GM23338 (cell line): ENCODE data around the gene MYCBPAP. TPM values are rescaled to one million over a fixed set of nuclear protein-coding genes. Genes with fewer than 3 reads are reported as not detected.
A peak's percentile ranks its signal among the peaks of the same experiment; 100 is the strongest.
"Not testable (repeated sequence)": the region's sequence is repeated elsewhere in the genome, so short reads cannot be mapped to it uniquely, and the experiment has no call there.

Experiments used
- ATAC-seq: fragments of 200-7000 bp; cut with Tn5 transposase; 3 replicates; pipeline ENCODE4 v1.9.1; 2020
- DNase-seq: peaks from one replicate; pipeline ENCODE4 v3.0.0-alpha.2; 2015; ENCODE audit warnings: low spot score
- H2AFZ ChIP-seq: fragments of 200-600 bp; sonication (generic); 2 replicates; pipeline ENCODE4 v1.8.0; 2016; ENCODE audit warnings: antibody characterized with exemption, mild to moderate bottlenecking, moderate library complexity
- H3F3A ChIP-seq: fragments of 200-600 bp; sonication (generic); replicated peaks from 2 replicates; pipeline ENCODE4 v1.8.0; 2017; ENCODE audit warnings: antibody characterized with exemption, mixed run types, low read depth
- H3K27ac ChIP-seq: fragments of 200-600 bp; sonication (generic); 2 replicates; pipeline ENCODE4 v1.6.1; 2016; ENCODE audit warnings: low read depth
- H3K27me3 ChIP-seq: fragments of 200-600 bp; sonication (generic); 2 replicates; pipeline ENCODE4 v1.8.0; 2016; ENCODE audit warnings: mild to moderate bottlenecking, mixed run types, moderate library complexity; ENCODE audit not compliant: insufficient read depth
- H3K36me3 ChIP-seq: fragments of 200-600 bp; sonication (generic); 2 replicates; pipeline ENCODE4 v1.8.0; 2016; ENCODE audit warnings: mild to moderate bottlenecking; ENCODE audit not compliant: insufficient read depth
- H3K4me1 ChIP-seq: fragments of 200-600 bp; sonication (generic); 2 replicates; pipeline ENCODE4 v1.8.0; 2016; ENCODE audit warnings: mild to moderate bottlenecking, moderate library complexity; ENCODE audit not compliant: insufficient read depth
- H3K4me2 ChIP-seq: fragments of 200-600 bp; sonication (generic); 2 replicates; pipeline ENCODE4 v1.7.1; 2017; ENCODE audit warnings: mixed run types
- H3K4me3 ChIP-seq: fragments of 200-600 bp; sonication (generic); 2 replicates; pipeline ENCODE4 v1.6.1; 2016; ENCODE audit warnings: mixed run types
- H3K79me2 ChIP-seq: fragments of 200-600 bp; sonication (generic); replicated peaks from 2 replicates; pipeline ENCODE4 v1.8.0; 2017; ENCODE audit warnings: mild to moderate bottlenecking; ENCODE audit not compliant: insufficient read depth
- H3K9me2 ChIP-seq: fragments of 200-600 bp; sonication (generic); 2 replicates; pipeline ENCODE4 v1.8.0; 2017; ENCODE audit not compliant: insufficient read depth
- H4K20me1 ChIP-seq: fragments of 200-600 bp; sonication (generic); replicated peaks from 2 replicates; pipeline ENCODE4 v1.8.0; 2017; ENCODE audit warnings: mild to moderate bottlenecking; ENCODE audit not compliant: insufficient read depth
- H3K27ac Mint-ChIP-seq: 2 replicates; pipeline ENCODE4 v1.8.0; 2020; ENCODE audit warnings: inconsistent platforms, mild to moderate bottlenecking, moderate library complexity, mixed read lengths
- H3K27me3 Mint-ChIP-seq: 3 replicates; pipeline ENCODE4 v1.8.0; 2022; ENCODE audit warnings: low read depth, mild to moderate bottlenecking, moderate library complexity, mixed read lengths, inconsistent platforms; ENCODE audit not compliant: insufficient read depth, poor library complexity
- H3K36me3 Mint-ChIP-seq: 3 replicates; pipeline ENCODE4 v1.8.0; 2021; ENCODE audit warnings: low read depth, mild to moderate bottlenecking, inconsistent platforms, moderate library complexity, mixed read lengths
- H3K4me1 Mint-ChIP-seq: 3 replicates; pipeline ENCODE4 v1.8.0; 2020; ENCODE audit warnings: mild to moderate bottlenecking, inconsistent platforms, mixed read lengths
- H3K4me3 Mint-ChIP-seq: 3 replicates; pipeline ENCODE4 v1.8.0; 2021; ENCODE audit warnings: moderate library complexity, mild to moderate bottlenecking, inconsistent platforms, mixed read lengths
- H3K9me3 Mint-ChIP-seq: 3 replicates; pipeline ENCODE4 v1.8.0; 2020; ENCODE audit warnings: moderate library complexity, mild to moderate bottlenecking, inconsistent platforms, mixed read lengths
- CREB1 ChIP-seq: fragments of 250-450 bp; sonication (Bioruptor Pico); IDR thresholded peaks from 2 replicates; pipeline ENCODE4 v1.5.0; 2020; ENCODE audit warnings: low read depth, mild to moderate bottlenecking, moderate library complexity
- CTCF ChIP-seq, 2 experiments: fragments of 200-600 bp in 1 of 2; sonication (generic) in 1 of 2; conservative IDR thresholded peaks; 2 replicates each; pipeline versions ENCODE4 v1.5.1 to v1.6.1; 2016 to 2017; ENCODE audit warnings: antibody characterized with exemption in 2 of 2, low read depth in 2 of 2, mild to moderate bottlenecking in 2 of 2, moderate library complexity in 1 of 2
- ETS1 ChIP-seq: IDR thresholded peaks from 2 replicates; pipeline ENCODE4 v1.6.1; 2016; ENCODE audit warnings: antibody characterized with exemption
- EZH2phosphoT487 ChIP-seq: fragments of 200-600 bp; sonication (generic); IDR thresholded peaks from one replicate; pipeline ENCODE4 v1.8.1; 2018; ENCODE audit warnings: antibody characterized with exemption; ENCODE audit not compliant: unreplicated experiment
- JUNB ChIP-seq: IDR thresholded peaks from one replicate; pipeline ENCODE4 v1.6.1; 2016; ENCODE audit warnings: antibody characterized with exemption; ENCODE audit not compliant: unreplicated experiment
- NANOG ChIP-seq: IDR thresholded peaks from 2 replicates; pipeline ENCODE4 v1.6.1; 2016; ENCODE audit warnings: antibody characterized with exemption, borderline replicate concordance
- POLR2AphosphoS5 ChIP-seq: IDR thresholded peaks from 2 replicates; pipeline ENCODE4 v1.6.1; 2016; ENCODE audit warnings: antibody characterized with exemption, low read depth
- STAT1 ChIP-seq: IDR thresholded peaks from one replicate; pipeline ENCODE4 v1.6.1; 2016; ENCODE audit warnings: antibody characterized with exemption; ENCODE audit not compliant: unreplicated experiment
- ZNF114 ChIP-seq: fragments of 250-450 bp; sonication (Bioruptor Pico); IDR thresholded peaks from 2 replicates; pipeline ENCODE4 v1.5.0; 2020; ENCODE audit warnings: mild to moderate bottlenecking, moderate library complexity
- ZNF331 ChIP-seq: fragments of 250-450 bp; sonication (Bioruptor Pico); IDR thresholded peaks from 2 replicates; pipeline ENCODE4 v1.5.0; 2020; ENCODE audit warnings: low read depth, mild to moderate bottlenecking, moderate library complexity
- polyA plus RNA-seq: library from polyadenylated mRNA; unstranded; fragments of >200 nt; fragmentation: Nextera tagmentation; extraction: Ambion mirVana; gene quantifications from 2 replicates; pipeline ENCODE4 v1.2.1, GENCODE V29; 2016
- total RNA-seq: library from RNA; depleted of rRNA; stranded (reverse); fragments of >200 nt; shearing (Covaris generic); gene quantifications from 2 replicates; pipeline ENCODE4 v1.2.3, GENCODE V29; 2014

The MYCBPAP gene
- total and polyA plus RNA-seq, 2 experiments from 2014 or later, result 0.63 to 1.7 TPM

GRCh38 chr17:50475362-50475761 is 32.9 kb upstream of the MYCBPAP start (continued):
- TF ChIP-seq ETS1 (no peak), STAT1 (no peak), ZNF114 (CRISPR knock-in tag) (no peak), JUNB (no peak), CREB1 (CRISPR knock-in tag) (no peak), NANOG (no peak), EZH2phosphoT487 (no peak), CTCF (conservative IDR thresholded peaks at IDR 0.05; ENCODE audit: low read depth in 2 of 2) (no peak)

GRCh38 chr17:50475775-50476544 is 32.3 kb upstream of the MYCBPAP start:
- peak overlapping the region; percentile 52 for H3K4me3 Mint-ChIP-seq
- H3K27me3 ChIP-seq, result peaks cover 11% of the 10 kb centered on the region; the same call in 1 of the 2 replicates
- not testable (repeated sequence) for ATAC-seq, DNase-seq, H3K4me1 ChIP-seq, H3K36me3 Mint-ChIP-seq, H3K9me2 ChIP-seq, H3K9me3 Mint-ChIP-seq, H4K20me1 ChIP-seq, H3K79me2 ChIP-seq, H3K36me3 ChIP-seq, H3K27ac Mint-ChIP-seq, H3K27ac ChIP-seq
- H3K4me3 ChIP-seq, result peak overlapping the region; percentile 45
- H3K27me3 Mint-ChIP-seq, result peaks cover 11% of the 10 kb centered on the region
- peak overlapping the region; percentile 74 for H3K4me2 ChIP-seq
- H3K4me1 Mint-ChIP-seq, result peaks cover 17% of the 10 kb centered on the region
- H3F3A ChIP-seq, result 0 out of 2 replicates have a peak, but pooled peaks cover 16% of the 10 kb centered on the region
- peak overlapping the region; percentile 25; the same call in 1 of the 2 replicates for H2AFZ ChIP-seq

- DNase-seq (no peak), ATAC-seq (no peak)
- Mint-ChIP-seq H3K27me3 (peaks cover 8% of the 10 kb centered on the region), H3K27ac (no peak overlapping the region), H3K4me3 (peak overlapping the region; percentile 52), H3K4me1 (peaks cover 16% of the 10 kb centered on the region), H3K9me3 (no peaks in the 10 kb centered on the region; the same call in 2 of the 3 replicates), H3K36me3 (peaks cover 7% of the 10 kb centered on the region)
- Histone ChIP-seq H3K36me3 (no peaks in the 10 kb centered on the region), H3K4me2 (peak overlapping the region; percentile 74), H3K4me1 (peaks cover 6% of the 10 kb centered on the region; the same call in 1 of the 2 replicates), H2AFZ (peak overlapping the region; percentile 25; the same call in 1 of the 2 replicates), H3F3A (0 out of 2 replicates have a peak, but pooled peaks cover 16% of the 10 kb centered on the region), H3K27ac (no peak overlapping the region), H4K20me1 (no peaks in the 10 kb centered on the region), H3K79me2 (no peaks in the 10 kb centered on the region), H3K27me3 (peaks cover 11% of the 10 kb centered on the region; the same call in 1 of the 2 replicates), H3K4me3 (peak overlapping the region; percentile 45), H3K9me2 (no peaks in the 10 kb centered on the region)
- no peak for TF ChIP-seq JUNB
- no peak for TF ChIP-seq CTCF (conservative IDR thresholded peaks at IDR 0.05; ENCODE audit: low read depth in 2 of 2)
- TF ChIP-seq CREB1 (CRISPR knock-in tag), result no peak
- no peak for TF ChIP-seq ETS1
- no peak for TF ChIP-seq POLR2AphosphoS5
- no peak for TF ChIP-seq NANOG
- no peak for TF ChIP-seq ZNF331 (CRISPR knock-in tag)
- TF ChIP-seq ZNF114 (CRISPR knock-in tag), result no peak
- TF ChIP-seq STAT1, result no peak
These were observed 31.5 kb upstream of the MYCBPAP start for GRCh38 chr17:50476545-50477315.
